HG03196 (cell line): ENCODE results near the gene MYO1E.
"Not testable (repeated sequence)": the region's sequence is repeated elsewhere in the genome, so short reads cannot be mapped to it uniquely, and the experiment has no call there.

Experiments
- ATAC-seq: cut with Tn5 transposase; IDR thresholded peaks from one replicate; pipeline ENCODE4 v1.9.1; 2021; ENCODE audit not compliant: unreplicated experiment

MYO1E gene

GRCh38 chr15:59387196-59387878 is 14.7 kb upstream of the MYO1E start:
- ATAC-seq: not testable (repeated sequence)

DNA sequence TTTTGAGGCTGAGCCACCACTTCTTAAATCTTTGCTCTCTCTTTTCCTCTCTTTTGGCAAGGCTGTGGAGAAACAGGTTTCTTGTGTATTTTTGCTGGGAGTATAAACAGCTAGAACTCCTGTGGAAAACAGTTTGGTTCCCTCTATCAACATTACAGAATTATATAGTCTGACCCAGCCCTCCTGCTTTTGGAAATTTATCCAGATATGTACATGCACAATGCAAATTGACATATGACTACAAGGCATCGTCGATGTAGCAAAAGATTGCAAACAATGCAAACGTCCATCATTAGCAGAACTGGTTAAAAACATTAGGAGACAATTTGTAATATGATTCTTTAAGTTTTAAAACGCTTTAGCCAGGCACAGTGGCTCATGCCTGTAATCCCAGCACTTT is 12.5 kb upstream of the MYO1E start:
- no peak for ATAC-seq

- no peak for ATAC-seq
Observed at GRCh38 chr15:59384507-59384906, 11.8 kb upstream of the MYO1E start.

DNA sequence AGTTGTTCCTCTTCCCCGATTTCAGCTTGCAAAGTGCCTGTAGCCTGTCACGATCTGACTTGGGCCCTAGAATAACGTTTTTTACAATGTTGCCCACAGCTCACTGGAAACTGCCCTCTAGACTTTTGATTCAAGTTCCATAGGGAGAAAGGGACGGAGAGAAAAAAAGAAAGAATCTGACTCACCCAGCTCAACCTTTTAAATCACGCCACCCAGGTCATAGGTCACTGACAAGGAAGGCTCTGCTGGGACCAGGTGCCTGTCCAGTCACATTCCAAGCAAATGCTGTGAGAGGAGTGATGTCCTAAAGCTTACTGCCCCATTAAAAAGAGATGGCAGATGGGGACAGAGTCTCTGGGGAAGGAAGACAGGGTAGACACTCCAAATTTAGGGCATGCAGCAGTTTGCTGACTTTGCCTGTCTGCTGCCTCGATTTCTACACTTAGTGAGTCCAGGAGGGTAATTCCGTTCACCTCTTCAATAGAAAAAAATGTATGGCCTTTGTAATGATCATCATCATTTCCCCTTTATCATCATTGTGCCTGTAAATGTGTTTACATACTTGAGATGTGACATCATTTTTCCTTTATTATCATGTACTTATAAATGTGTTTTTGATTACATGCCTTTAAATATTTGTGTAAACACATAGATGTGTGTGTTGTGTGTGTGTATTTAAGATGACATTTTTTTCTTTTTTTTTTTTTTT is 8.4 kb upstream of the MYO1E start:
- no peak for ATAC-seq

GRCh38 chr15:59379531-59379930 is 6.9 kb upstream of the MYO1E start:
- no peak for ATAC-seq

GRCh38 chr15:59378855-59379254 is 6.2 kb upstream of the MYO1E start:
- ATAC-seq: no peak

- no peak for ATAC-seq
Observed at GRCh38 chr15:59377924-59378323, 5.3 kb upstream of the MYO1E start.

DNA sequence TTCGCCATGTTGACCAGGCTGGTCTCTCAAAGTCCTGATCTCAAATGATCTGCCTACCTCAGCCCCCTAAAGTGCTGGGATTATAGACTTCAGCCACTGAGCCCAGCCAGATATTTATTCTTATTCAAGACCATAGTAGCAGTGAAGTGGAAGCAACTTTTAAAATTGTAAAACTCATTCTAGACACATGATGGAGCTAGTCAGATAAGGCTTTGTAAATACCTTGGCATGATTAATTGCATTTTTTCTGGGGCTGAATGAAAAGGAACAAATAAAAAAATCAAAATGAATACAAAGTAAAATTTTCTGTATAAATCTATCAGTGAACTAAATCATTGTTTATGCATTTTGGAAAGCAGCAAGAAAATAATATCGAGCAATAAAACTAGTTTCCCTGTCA is 4.1 kb upstream of the MYO1E start:
- ATAC-seq: no peak

GRCh38 chr15:59373215-59373614 is 544 bp upstream of the MYO1E start:
- ATAC-seq: no peak

DNA sequence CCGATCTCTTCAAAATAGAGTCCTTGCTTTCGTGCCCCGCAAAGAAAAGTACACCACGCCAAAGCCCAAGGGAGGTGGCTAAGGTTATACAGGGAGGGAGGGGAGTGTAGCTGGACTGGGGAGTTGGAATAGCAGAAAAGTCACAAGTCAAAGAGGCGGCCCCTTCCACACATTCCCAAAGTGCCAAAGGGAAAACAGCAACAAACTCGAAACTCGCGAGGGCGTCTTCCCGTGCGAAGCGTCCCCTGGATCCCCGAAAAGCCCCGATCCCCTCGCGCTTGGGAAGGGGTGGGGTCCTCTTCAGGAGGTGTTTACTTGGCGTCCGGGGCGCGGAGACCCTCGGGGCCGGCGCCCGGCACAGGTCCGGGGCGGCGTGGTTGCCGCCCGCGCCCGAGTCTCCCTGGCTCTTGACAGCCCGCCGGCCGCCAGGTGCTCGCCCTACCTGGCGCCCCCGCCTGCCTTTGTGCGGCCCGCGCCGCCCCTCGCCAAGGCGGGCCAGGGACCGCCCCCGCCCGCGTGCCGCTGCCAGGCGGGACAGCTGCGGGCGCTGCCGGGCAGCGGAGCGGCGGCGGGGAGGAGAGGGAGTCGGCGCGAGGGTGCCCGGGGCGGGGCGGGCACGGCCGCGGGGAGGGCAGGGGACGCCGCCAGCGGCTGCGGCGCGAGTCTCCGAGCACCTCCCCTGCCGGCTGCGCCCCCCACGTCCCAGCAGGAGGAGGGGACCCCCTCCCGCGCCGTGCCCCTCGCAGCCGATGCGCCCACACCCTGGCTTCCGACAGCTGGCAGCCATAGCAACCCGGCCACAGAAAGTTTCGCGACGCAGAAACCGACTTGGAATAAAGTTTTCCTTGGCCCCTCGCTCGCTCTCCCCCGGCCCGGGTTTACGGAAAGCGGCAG is 966 bp downstream of the MYO1E start:
- peak; percentile 35 for ATAC-seq

DNA sequence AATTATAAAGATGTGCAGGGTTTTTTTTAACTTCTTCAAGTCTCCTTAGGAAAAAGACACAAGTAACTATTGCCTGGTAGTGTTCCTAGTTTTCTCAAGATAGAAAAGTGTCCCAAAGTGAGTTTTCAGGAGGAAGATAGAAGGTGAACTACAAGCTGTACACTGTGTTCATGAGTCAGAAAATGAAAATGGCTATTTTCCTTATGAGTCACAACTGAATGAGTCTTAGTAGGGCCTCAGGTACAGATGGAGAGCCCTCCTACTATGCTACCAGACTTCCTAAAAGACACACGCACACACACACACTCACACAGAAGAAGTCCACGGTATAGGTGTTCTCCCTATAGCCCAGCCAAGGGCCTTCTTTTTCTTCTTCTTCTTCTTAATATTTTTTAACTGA is 3.1 kb downstream of the MYO1E start:
- no peak for ATAC-seq

DNA sequence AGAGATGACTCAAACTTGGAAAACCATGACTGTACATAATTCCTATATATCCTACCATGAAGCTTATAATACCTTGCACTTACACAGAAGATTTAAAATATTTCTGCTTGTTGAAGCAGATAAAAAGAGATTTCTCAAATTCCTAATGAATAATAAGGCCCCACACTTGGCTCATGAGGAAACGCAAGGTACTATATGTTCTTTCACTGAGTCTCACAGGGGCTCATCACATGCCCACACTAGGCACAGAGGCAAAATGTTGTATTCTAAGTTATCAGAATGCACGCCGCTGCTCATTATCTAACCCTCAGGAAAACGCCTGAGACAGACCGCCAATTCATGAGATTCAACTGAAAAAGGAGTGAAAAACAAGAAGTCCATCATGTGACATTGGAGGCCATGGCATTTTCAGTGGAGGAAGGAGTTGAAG is 5.6 kb downstream of the MYO1E start:
- no peak for ATAC-seq

- no peak for ATAC-seq
Observed at GRCh38 chr15:59366333-59367021, 6.2 kb downstream of the MYO1E start.

GRCh38 chr15:59364248-59364647 is 8.4 kb downstream of the MYO1E start:
- no peak for ATAC-seq

DNA sequence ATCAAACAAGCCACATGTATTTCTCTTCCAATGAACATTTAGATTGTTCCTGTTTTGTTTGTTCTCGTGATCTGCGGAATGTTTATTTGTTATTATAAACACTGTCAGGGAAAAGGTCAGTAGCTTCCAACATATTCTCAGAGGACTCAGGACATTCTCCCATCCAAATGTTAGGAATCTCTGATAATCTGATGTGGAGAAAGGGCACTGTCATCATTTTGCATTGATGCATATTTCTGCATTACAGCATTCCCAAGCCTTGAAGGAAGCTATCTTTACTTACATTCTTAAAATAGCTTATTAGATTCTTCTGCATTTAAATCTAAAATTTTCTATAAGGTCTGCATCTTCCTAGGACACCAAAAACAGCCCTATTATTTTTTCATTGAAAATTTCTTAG is 10.3 kb downstream of the MYO1E start:
- no peak for ATAC-seq

DNA sequence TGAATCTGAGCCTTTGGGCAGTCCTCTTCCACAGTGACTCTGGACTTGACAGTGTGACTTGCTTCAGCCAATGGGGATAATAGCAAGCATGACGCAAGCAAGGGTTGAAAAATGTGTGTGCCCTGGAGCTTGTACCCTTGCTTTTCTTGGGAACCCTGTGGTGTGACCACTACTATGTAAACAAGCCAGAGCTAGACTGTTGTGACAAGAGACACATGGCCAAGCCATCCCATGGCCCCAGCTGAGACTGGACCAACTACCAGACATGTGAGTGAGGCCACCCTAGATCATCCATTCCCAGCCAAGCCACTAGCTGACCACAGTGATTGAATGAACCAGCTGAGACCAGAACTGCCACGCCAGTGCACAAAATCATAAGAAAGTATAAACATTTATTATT is 11.8 kb downstream of the MYO1E start:
- ATAC-seq: no peak

- no peak for ATAC-seq
Observed at GRCh38 chr15:59360305-59360704, 12.4 kb downstream of the MYO1E start.

- no peak for ATAC-seq
Observed at GRCh38 chr15:59355730-59356129, 16.9 kb downstream of the MYO1E start.

GRCh38 chr15:59354417-59355031 is 18.1 kb downstream of the MYO1E start:
- no peak for ATAC-seq

DNA sequence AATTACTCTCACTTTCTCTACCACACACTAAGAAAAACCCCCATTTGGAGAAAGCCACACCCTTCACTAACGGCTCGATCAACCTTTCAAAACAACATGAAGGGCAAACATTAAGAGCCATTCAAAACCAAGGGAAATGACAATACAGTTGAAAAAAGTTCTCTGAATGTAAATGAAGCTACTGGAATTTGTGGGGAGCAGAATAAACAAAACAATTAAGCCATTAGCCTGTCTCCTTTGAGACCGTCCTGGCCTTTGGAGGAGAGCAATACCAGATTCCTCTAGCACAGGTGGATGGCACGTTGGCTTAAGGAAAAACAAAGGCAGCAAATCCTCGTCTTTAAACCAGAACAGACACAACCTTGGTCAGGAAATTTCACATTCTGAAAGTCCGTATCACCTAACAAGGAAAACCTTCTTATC is 18.7 kb downstream of the MYO1E start:
- ATAC-seq: no peak

- ATAC-seq: no peak
Observed at GRCh38 chr15:59352683-59353082, 20.0 kb downstream of the MYO1E start.
